Testis (tissue), 5 donors: ENCODE data around the gene TEX48. TPM values are rescaled to one million over a fixed set of nuclear protein-coding genes. Genes with fewer than 3 reads are reported as not detected.
A peak's percentile ranks its signal among the peaks of the same experiment; 100 is the strongest.

Experiments
- DNase-seq: peaks from one replicate; pipeline ENCODE4 v3.0.0-alpha.2; 2019
- H3K27ac ChIP-seq, 2 donors: fragments of 200-600 bp; sonication (generic); one replicate each; pipeline ENCODE4 v1.5.1; 2019
- H3K27me3 ChIP-seq: fragments of 200-600 bp; sonication (generic); one replicate; pipeline ENCODE4 v1.5.1; 2019
- H3K36me3 ChIP-seq: fragments of 200-600 bp; sonication (generic); one replicate; pipeline ENCODE4 v1.5.1; 2017; ENCODE audit warnings: low read depth; ENCODE audit errors: missing control alignments
- H3K4me1 ChIP-seq: fragments of 200-600 bp; sonication (generic); one replicate; pipeline ENCODE4 v1.5.1; 2019
- H3K4me3 ChIP-seq, 2 donors: fragments of 200-600 bp; sonication (generic); one replicate each; pipeline ENCODE4 v1.5.1; 2017 to 2019
- H3K9me3 ChIP-seq: fragments of 200-600 bp; sonication (generic); one replicate; pipeline ENCODE4 v1.5.1; 2017
- CTCF ChIP-seq, 3 experiments: fragments of 450-650 bp in 2 of 3; fragments of 200-600 bp in 1 of 3; sonication (generic) in 1 of 3; IDR thresholded peaks; one replicate each; pipeline ENCODE4 v1.5.1; 2016 to 2019; ENCODE audit warnings: antibody characterized with exemption in 3 of 3, mild to moderate bottlenecking in 2 of 3, moderate library complexity in 1 of 3
- POLR2A ChIP-seq: fragments of 450-650 bp; IDR thresholded peaks from one replicate; pipeline ENCODE4 v1.6.1; 2017; ENCODE audit warnings: antibody characterized with exemption, mild to moderate bottlenecking, moderate library complexity
- WGBS, 2 donors: methylation state at CpG; one replicate each; pipeline ENCODE4 v1.1.5; 2018; 5-methylcytosine and 5-hydroxymethylcytosine counted together
- intact Hi-C: fragments of 100-400 bp; cut with DNase I; formaldehyde crosslinking; loops from one replicate; pipeline ENCODE4 v1.15.1; 2023; ENCODE audit warnings: low total_unique reads
- long read RNA-seq, 2 donors: transcript quantifications; one replicate each; lab custom pipeline, GENCODE V29; 2026
- polyA plus RNA-seq: library from polyadenylated mRNA; stranded (reverse); fragments of 350-450 nt; fragmentation: Illumina TruSeq; extraction: RNeasy Lipid Tissue Mini Kit (QIAGEN cat#74804); gene quantifications from one replicate; pipeline ENCODE4 v1.2.3, GENCODE V29; 2014; ENCODE audit warnings: low read depth, low replicate concordance; ENCODE audit not compliant: insufficient read depth
- total RNA-seq, 2 donors: library from RNA; depleted of rRNA; stranded (reverse); fragments of >200 nt; gene quantifications; one replicate each; pipeline ENCODE4 v1.2.3, GENCODE V29; 2016

TEX48 gene
- 10 to 100 TPM; 11.5 to 44.0 TPM for total RNA-seq
- polyA plus RNA-seq, result 34.6 TPM
- long read RNA-seq, donor 1, result 0 reads
- long read RNA-seq, donor 2, result 0 reads

- TF ChIP-seq CTCF (IDR thresholded peaks at IDR 0.05), result peak; percentile 26 to 47 (median 44)
- no peak for TF ChIP-seq POLR2A
- Histone ChIP-seq H3K36me3 (no peaks in the 10 kb centered on the region), H3K27me3 (no peaks in the 10 kb centered on the region), H3K4me3 (no peak within 1 kb of the TSS), H3K4me1 (no peaks in the 10 kb centered on the region), H3K9me3 (no peaks in the 10 kb centered on the region), H3K27ac (no peak within 1 kb of the TSS)
- intact Hi-C loops, result no loop called here
- WGBS, 2 donors, result 56 to 63% methylated on average over 8 of the region's 8 CpGs
- peak; percentile 81 for DNase-seq
Observed at GRCh38 chr9:114681594-114682332, at the start of gene TEX48. TEX48 (minus strand) TSS chr9:114682192; CDS start chr9:114671723, 10,469 bp downstream.

DNA sequence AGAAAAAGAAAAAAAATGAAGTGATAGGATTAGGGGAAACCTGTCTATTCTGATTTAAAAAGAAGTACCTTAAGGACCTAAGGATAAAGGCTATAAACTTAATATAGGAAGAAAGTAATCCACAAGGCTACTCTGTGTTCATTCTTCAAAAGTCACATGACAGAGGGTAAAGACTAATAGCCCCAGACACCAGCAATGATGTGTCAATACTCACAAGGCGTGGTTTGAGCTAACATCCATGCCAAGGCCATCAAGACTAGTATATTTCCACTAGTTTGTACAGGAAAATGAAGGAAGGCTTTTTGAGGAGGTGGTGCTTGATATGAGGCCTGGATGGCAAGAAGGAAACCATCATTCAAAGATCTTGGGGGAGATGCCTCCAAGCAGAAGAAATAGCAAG, 49.7 kb upstream of the TEX48 start:
- intact Hi-C loops, result no loop called here
- Histone ChIP-seq H3K27me3 (no peaks in the 10 kb centered on the region), H3K36me3 (no peaks in the 10 kb centered on the region), H3K4me3 (no peak overlapping the region), H3K27ac (no peak overlapping the region), H3K4me1 (no peaks in the 10 kb centered on the region), H3K9me3 (no peaks in the 10 kb centered on the region)
- DNase-seq, result no peak
- WGBS, 2 donors, result 89 to 97% methylated on average over 1 of the region's 1 CpG
- no peak for TF ChIP-seq CTCF (IDR thresholded peaks at IDR 0.05)
- TF ChIP-seq POLR2A, result no peak

- no peak overlapping the region for H3K27ac ChIP-seq
- no peaks in the 10 kb centered on the region for H3K4me1 ChIP-seq
- intact Hi-C loops, result no loop called here
- H3K4me3 ChIP-seq, result no peak overlapping the region
- no peaks in the 10 kb centered on the region for H3K27me3 ChIP-seq
- 92 to 93% methylated on average over 5 of the region's 5 CpGs for WGBS, 2 donors
- TF ChIP-seq CTCF (IDR thresholded peaks at IDR 0.05), result no peak
- TF ChIP-seq POLR2A, result no peak
- H3K36me3 ChIP-seq, result no peaks in the 10 kb centered on the region
- no peaks in the 10 kb centered on the region for H3K9me3 ChIP-seq
- no peak for DNase-seq
Observed at GRCh38 chr9:114729706-114730105, 47.7 kb upstream of the TEX48 start.

- Histone ChIP-seq H3K27ac (no peak overlapping the region), H3K9me3 (no peaks in the 10 kb centered on the region), H3K36me3 (no peaks in the 10 kb centered on the region), H3K27me3 (no peaks in the 10 kb centered on the region), H3K4me1 (no peaks in the 10 kb centered on the region), H3K4me3 (no peak overlapping the region)
- intact Hi-C loops, result no loop called here
- DNase-seq, result no peak
- 62 to 66% methylated on average over 3 of the region's 3 CpGs for WGBS, 2 donors
- TF ChIP-seq CTCF (IDR thresholded peaks at IDR 0.05) (no peak), POLR2A (no peak)
Observed at GRCh38 chr9:114725930-114726329, 43.9 kb upstream of the TEX48 start.

DNA sequence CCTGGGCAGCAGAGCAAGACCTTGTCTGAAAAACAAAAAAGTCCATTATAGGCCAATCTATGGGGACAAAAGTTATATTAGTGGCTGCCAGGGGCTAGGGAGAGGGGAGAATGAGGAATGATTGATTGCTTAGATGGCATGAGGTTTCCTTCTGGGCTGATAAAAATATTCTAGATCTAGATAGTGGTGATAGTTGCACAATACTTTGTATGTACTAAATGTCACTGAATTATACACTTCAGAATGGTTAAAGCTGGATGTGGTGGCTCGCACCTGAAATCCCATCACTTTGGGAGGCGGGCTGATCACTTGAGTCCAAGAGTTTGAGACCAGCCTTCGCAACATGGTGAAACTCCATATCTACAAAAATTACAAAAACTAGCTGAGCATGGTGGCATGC, 42.8 kb upstream of the TEX48 start:
- Histone ChIP-seq H3K4me1 (no peaks in the 10 kb centered on the region), H3K27ac (no peak overlapping the region), H3K27me3 (no peaks in the 10 kb centered on the region), H3K9me3 (no peaks in the 10 kb centered on the region), H3K36me3 (no peaks in the 10 kb centered on the region), H3K4me3 (no peak overlapping the region)
- DNase-seq, result no peak
- TF ChIP-seq POLR2A (no peak), CTCF (IDR thresholded peaks at IDR 0.05) (no peak)
- intact Hi-C loops, result no loop called here
- WGBS, 2 donors, result 99 to 100% methylated on average over 3 of the region's 3 CpGs
